KOPT-K1 (cell line): Measurements from ENCODE around the gene RAB38.

ENCODE experiments used
- H3K27ac ChIP-seq: fragments of 200-600 bp; sonication (generic); 2 replicates; pipeline ENCODE4 v1.5.1; 2016; ENCODE audit warnings: antibody characterized with exemption, mild to moderate bottlenecking, low read depth, low read length; ENCODE audit not compliant: poor library complexity, severe bottlenecking
- H3K36me3 ChIP-seq: fragments of 200-600 bp; sonication (generic); 2 replicates; pipeline ENCODE4 v1.5.1; 2017; ENCODE audit warnings: antibody characterized with exemption, mild to moderate bottlenecking, low read length, moderate library complexity; ENCODE audit not compliant: insufficient read depth
- H3K9me3 ChIP-seq: fragments of 200-600 bp; sonication (generic); 2 replicates; pipeline ENCODE4 v1.5.1; 2017; ENCODE audit warnings: antibody characterized with exemption, low read length, mild to moderate bottlenecking; ENCODE audit not compliant: insufficient read depth, poor library complexity, severe bottlenecking

The RAB38 gene

DNA sequence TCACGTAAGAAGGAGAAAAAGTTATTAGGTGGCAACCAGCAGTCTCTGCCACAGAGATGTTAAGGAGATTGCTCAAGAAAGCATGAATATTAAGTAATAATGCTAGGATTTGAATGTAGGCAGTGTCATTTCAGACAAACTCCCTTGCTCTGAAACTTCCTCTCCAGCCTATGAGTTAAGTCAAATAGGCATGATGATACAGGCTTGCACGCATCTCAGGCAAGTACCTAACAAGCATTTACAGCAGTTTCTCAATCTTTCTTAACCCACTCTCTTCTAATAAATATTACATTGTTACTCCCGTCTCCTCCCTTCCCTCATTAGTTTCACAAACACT lies 72.7 kb downstream of the RAB38 start:
- no peak overlapping the region for H3K27ac ChIP-seq
- no peaks in the 10 kb centered on the region for H3K9me3 ChIP-seq
- no peaks in the 10 kb centered on the region for H3K36me3 ChIP-seq

DNA sequence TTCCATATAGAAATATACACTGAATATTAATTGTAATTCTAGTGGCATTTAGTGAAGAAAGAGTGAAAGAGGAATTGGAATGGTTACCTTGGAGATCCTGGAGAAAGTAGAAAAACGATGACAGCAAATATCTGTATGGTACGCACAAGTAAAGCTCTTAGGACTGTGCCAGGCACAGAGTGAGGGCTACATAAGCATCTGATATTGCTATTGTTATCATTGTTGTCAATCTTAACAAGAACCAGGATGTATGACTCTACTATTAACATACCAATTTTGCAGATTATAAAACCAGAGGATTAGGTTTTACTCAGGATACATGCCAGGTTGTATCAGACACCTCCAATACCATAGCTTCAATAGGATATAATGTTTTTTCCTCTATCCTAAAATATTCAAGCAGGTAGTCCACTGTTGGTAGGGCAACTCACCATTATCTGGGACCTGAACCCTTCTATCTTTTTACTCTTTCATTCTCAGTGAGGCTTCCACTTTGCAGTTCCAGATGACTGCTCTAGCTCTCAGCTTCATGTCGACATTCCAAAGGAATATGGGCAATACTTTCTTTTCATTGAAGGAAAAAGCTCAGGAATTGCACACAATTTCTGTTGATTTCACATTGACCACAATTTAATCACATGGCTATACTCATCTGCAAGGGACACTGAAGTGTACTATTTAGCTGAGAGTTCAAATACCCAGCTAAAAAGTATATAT lies 73.2 kb downstream of the RAB38 start:
- no peaks in the 10 kb centered on the region for H3K9me3 ChIP-seq
- H3K27ac ChIP-seq: no peak overlapping the region

GRCh38 chr11:88100151-88100550 lies 75.1 kb downstream of the RAB38 start:
- H3K27ac ChIP-seq: no peak overlapping the region
- H3K9me3 ChIP-seq: no peaks in the 10 kb centered on the region
- H3K36me3 ChIP-seq: no peaks in the 10 kb centered on the region

More for the DNA sequence above, 73.2 kb downstream of the RAB38 start:
- H3K36me3 ChIP-seq: no peaks in the 10 kb centered on the region

GRCh38 chr11:88098289-88098688 lies 77.0 kb downstream of the RAB38 start:
- no peaks in the 10 kb centered on the region for H3K36me3 ChIP-seq
- no peaks in the 10 kb centered on the region for H3K9me3 ChIP-seq
- H3K27ac ChIP-seq: no peak overlapping the region

- H3K27ac ChIP-seq: no peak overlapping the region
- H3K9me3 ChIP-seq: no peaks in the 10 kb centered on the region
Measured at GRCh38 chr11:88089134-88089533, 86.1 kb downstream of the RAB38 start.

GRCh38 chr11:88087337-88087736 lies 87.9 kb downstream of the RAB38 start:
- Histone ChIP-seq H3K36me3 (no peaks in the 10 kb centered on the region), H3K27ac (no peak overlapping the region), H3K9me3 (no peaks in the 10 kb centered on the region)

More at GRCh38 chr11:88089134-88089533, 86.1 kb downstream of the RAB38 start:
- H3K36me3 ChIP-seq: no peaks in the 10 kb centered on the region

GRCh38 chr11:88086297-88086696 lies 88.9 kb downstream of the RAB38 start:
- H3K9me3 ChIP-seq: no peaks in the 10 kb centered on the region
- H3K36me3 ChIP-seq: no peaks in the 10 kb centered on the region
- H3K27ac ChIP-seq: no peak overlapping the region

DNA sequence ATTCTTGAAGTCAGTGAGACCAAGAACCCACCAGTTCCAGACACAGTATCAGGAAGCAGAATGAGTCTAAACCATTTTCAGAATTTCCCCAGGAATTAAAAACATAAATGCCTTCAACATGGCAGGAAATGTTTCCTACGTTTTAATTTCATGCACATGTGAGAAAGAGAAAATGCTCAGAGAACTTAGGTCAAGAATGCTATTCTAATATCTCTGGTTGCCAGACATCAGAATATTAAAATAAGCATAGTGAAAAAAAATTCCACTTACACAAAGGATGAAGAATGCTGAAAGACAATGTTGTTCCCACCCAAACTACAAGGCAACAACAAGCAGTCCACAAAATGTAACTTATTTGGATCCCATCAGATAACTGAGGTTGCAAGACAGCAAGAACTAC lies 104.8 kb downstream of the RAB38 start:
- Histone ChIP-seq H3K9me3 (no peaks in the 10 kb centered on the region), H3K36me3 (no peaks in the 10 kb centered on the region), H3K27ac (no peak overlapping the region)

DNA sequence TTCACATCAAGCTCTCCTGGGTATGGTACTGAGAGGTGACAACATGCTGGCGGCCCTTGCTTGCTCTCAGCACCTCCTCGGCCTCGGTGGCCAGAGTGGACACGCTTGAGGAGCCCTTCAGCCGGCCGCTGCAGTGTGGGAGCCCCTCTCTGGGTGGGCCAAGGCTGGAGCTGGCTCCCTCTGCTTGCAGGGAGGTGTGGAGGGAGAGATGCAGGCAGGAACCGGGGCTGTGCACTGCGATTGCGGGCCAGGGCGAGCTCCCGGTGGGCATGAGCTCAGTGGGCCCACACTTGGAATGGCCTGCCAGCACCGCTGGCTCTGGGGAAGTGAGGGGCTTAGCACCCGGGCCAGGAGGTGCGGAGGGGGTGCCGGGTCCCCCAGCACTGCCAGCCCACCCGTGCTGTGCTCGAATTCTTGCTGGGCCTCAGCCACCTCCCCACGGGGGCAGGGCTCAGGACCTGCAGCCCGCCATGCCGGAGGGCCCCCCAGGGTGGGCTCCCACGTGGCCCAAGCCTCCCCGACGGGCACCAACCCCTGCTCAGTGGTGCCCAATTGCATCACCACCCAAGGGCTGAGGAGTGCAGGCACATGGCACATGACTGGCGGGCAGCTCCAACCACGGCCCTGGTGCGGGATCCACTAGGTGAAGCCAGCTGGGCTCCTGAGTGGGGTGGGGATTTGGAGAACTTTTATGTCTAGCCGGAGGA lies 106.2 kb downstream of the RAB38 start:
- no peaks in the 10 kb centered on the region for H3K36me3 ChIP-seq
- H3K9me3 ChIP-seq: no peaks in the 10 kb centered on the region
- no peak overlapping the region for H3K27ac ChIP-seq

DNA sequence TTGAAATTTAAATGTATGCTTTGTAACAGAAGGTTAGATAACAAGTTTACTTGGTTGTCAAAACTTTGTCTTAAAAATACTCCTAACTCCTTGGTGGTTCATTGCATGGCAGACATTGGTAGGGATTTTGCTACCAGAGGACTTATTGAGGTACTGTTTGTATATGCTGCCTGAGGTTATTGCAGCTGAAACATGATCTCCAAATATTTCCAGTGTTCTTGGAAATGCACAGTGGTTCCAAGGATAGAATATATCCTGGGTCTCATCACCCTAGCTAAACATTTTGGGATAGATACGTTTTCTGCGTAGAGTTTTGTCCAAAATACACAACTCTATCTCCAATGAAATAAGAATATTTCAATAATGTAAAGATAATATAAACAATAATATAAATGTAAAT lies 109.2 kb downstream of the RAB38 start:
- no peak overlapping the region for H3K27ac ChIP-seq
- no peaks in the 10 kb centered on the region for H3K36me3 ChIP-seq
- no peaks in the 10 kb centered on the region for H3K9me3 ChIP-seq

- no peaks in the 10 kb centered on the region for H3K36me3 ChIP-seq
- H3K27ac ChIP-seq: no peak overlapping the region
- H3K9me3 ChIP-seq: no peaks in the 10 kb centered on the region
Measured at GRCh38 chr11:88064097-88064705, 111.0 kb downstream of the RAB38 start.
